Activated CD4-positive, alpha-beta T cell treated with anti-CD3 and anti-CD28 coated beads, Interleukin-2, Interleukin-6, amounts not matched to agents 100 ng/mL and 50 ng/mL, durations not matched to agents 16 hours and 8 hours (primary cell): ENCODE results near the gene SUDS3.
A peak's percentile ranks its signal among the peaks of the same experiment; 100 is the strongest.
"Not testable (repeated sequence)": the region's sequence is repeated elsewhere in the genome, so short reads cannot be mapped to it uniquely, and the experiment has no call there.

Experiments used
- DNase-seq: peaks from one replicate; pipeline ENCODE4 v3.0.0-alpha.2; 2020

Gene SUDS3, protein sequence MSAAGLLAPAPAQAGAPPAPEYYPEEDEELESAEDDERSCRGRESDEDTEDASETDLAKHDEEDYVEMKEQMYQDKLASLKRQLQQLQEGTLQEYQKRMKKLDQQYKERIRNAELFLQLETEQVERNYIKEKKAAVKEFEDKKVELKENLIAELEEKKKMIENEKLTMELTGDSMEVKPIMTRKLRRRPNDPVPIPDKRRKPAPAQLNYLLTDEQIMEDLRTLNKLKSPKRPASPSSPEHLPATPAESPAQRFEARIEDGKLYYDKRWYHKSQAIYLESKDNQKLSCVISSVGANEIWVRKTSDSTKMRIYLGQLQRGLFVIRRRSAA

GRCh38 chr12:118376089-118377020, at the start of gene SUDS3:
Gene SUDS3, plus strand, starts transcription at chr12:118376555. Its CDS starts 137 bp downstream, at chr12:118376692.
- peak; percentile 95 for DNase-seq

GRCh38 chr12:118326991-118327390, 49.4 kb upstream of the SUDS3 start:
- no peak for DNase-seq

DNA sequence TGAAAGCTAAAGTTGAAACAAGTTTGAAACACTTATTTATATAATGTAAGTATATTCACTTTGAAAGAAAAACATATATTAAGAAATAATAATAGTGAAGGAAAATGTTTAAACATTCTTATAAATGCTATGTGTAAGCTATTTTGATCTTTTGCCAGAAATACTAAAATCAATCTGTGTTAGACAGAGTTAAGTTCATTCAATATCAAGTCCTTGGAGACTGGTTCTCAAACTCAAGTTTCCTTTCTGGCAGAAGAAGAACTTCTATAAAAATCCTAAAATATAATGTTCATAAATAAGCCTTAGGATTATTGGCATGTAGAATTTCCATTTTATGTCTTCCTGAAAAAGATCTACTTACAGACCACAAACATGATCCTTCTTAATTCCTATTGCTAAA, 49.0 kb upstream of the SUDS3 start:
- DNase-seq = no peak

GRCh38 chr12:118328486-118329330, 47.6 kb upstream of the SUDS3 start:
- DNase-seq = no peak

- DNase-seq = no peak
Measured at GRCh38 chr12:118330421-118331018, 45.8 kb upstream of the SUDS3 start.

- no peak for DNase-seq
Measured at GRCh38 chr12:118332511-118332910, 43.8 kb upstream of the SUDS3 start.

- DNase-seq = no peak
Measured at GRCh38 chr12:118334241-118334640, 42.1 kb upstream of the SUDS3 start.

GRCh38 chr12:118334939-118335567, 41.3 kb upstream of the SUDS3 start:
- no peak for DNase-seq

- no peak for DNase-seq
Measured at GRCh38 chr12:118336123-118336522, 40.2 kb upstream of the SUDS3 start.

- DNase-seq = no peak
Measured at GRCh38 chr12:118337194-118337838, 39.0 kb upstream of the SUDS3 start.

GRCh38 chr12:118342090-118342489, 34.3 kb upstream of the SUDS3 start:
- no peak for DNase-seq

- no peak for DNase-seq
Measured at GRCh38 chr12:118344829-118345228, 31.5 kb upstream of the SUDS3 start.

- DNase-seq = no peak
Measured at GRCh38 chr12:118345355-118345754, 31.0 kb upstream of the SUDS3 start.

DNA sequence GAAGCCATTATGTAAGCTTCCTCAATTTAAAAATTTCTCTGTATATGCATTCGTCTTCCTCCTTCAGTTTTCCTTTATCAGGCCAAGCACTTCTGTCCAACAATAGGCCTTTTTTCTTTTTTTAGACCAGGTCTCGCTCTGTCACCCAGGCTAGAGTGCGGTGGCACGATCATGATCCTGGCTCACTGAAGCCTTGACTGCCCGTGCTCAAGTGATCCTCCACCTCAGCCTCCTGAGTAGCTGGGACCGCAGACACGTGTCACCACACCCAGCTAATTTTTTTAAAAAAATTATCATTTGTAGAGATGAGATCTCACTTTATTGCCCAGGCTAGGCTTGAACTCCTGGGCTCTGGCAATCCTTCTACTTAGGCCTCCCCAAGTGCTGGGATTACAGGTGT, 29.5 kb upstream of the SUDS3 start:
- no peak for DNase-seq

GRCh38 chr12:118347916-118348315, 28.4 kb upstream of the SUDS3 start:
- DNase-seq = no peak

- DNase-seq = no peak
Measured at GRCh38 chr12:118350908-118351559, 25.3 kb upstream of the SUDS3 start.

DNA sequence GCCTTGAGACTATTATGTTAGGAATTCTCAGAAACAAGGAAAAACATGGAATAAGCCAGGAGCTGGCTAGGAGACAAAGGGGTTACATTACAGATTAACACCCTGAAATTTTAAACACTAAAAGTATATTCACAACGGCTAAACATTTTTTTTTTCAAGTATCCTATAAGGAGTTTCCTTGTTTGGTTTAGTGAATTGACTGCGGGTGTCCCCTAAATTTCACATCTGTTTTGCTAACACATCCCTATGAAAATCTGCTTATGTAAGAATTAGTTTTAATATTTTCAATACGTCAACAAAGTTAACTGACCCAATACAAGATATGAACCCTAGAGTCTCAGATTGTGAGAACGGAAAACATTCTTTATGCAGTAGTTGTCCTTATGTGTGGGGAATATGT, 22.6 kb upstream of the SUDS3 start:
- no peak for DNase-seq

DNA sequence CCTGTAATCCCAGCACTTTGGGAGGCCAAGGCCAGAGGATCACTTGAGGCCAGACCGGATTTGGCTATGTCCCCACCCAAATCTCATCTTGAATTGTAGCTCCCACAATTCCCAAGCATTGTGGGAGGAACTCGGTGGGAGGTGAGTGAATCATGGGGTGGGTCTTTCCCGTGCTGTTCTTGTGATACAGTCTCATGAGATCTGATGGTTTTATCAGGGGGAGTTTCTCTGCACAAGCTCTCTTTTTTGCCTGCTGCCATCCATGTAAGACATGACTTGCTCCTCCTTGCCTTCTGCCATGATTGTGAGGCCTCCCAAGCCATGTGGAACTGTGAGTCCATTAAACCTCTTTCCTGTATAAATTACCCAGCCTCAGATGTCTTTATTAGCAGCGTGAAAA, 21.9 kb upstream of the SUDS3 start:
- not testable (repeated sequence) for DNase-seq

DNA sequence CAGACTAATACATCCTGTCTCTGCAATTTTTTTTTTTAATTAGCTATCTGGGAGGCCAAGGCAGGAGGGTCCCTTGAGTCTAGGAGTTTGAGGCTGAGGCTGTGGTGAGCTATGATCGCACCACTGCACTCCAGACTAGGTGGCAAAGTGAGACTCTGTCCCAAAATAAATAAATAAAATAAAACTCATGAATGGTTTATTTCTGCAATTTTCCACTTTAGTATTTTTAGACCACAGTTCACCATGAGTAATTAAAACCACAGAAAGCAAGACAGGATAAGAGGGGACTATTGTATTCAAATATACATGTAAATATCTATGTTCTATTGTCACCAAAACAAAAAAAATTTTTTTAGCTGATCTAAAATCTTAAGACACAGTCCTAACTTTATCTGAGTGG, 21.5 kb upstream of the SUDS3 start:
- DNase-seq = no peak

DNA sequence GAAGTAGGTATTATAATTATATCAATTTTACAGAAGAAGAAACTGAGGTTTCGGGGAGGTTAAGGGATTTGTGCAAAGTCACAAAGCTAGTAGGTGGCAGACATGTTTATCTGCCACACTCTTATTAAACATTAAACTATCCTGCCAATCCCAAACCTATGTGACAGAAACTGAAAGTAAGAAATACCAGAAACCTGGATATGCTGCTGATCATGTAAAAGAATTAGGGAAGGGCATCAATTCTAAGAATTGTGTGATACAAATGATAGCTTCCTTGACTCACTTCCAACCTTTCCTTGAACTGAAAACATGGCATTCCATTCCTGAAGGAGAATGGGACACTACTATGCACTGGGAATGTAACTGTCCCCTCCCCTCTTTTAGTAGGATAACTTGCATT, 20.5 kb upstream of the SUDS3 start:
- no peak for DNase-seq

- DNase-seq = peak; percentile 40
Measured at GRCh38 chr12:118356809-118357256, 19.5 kb upstream of the SUDS3 start.
